Measurements from ENCODE around the gene CNIH3.

Gene CNIH3

GRCh38 chr1:224749916-224750315 lies 133.8 kb downstream of the CNIH3 start:
- no peak for DNase-seq

GRCh38 chr1:224751624-224752311 lies 135.7 kb downstream of the CNIH3 start:
- no peak for DNase-seq

- DNase-seq, result no peak
Measured at GRCh38 chr1:224753491-224753890, 137.4 kb downstream of the CNIH3 start.

GRCh38 chr1:224755586-224755985 lies 139.5 kb downstream of the CNIH3 start:
- no peak for DNase-seq

- no peak for DNase-seq
Measured at GRCh38 chr1:224757508-224757907, 141.4 kb downstream of the CNIH3 start.

- DNase-seq, result no peak
Measured at GRCh38 chr1:224759135-224759534, 143.0 kb downstream of the CNIH3 start.

GRCh38 chr1:224759681-224760091 lies 143.6 kb downstream of the CNIH3 start:
- no peak for DNase-seq

GRCh38 chr1:224760163-224760562 lies 144.0 kb downstream of the CNIH3 start:
- DNase-seq, result no peak

- no peak for DNase-seq
Measured at GRCh38 chr1:224761245-224761644, 145.1 kb downstream of the CNIH3 start.

- no peak for DNase-seq
Measured at GRCh38 chr1:224762046-224762445, 145.9 kb downstream of the CNIH3 start.

GRCh38 chr1:224762701-224763100 lies 146.6 kb downstream of the CNIH3 start:
- DNase-seq, result no peak

GRCh38 chr1:224763126-224763775 lies 147.1 kb downstream of the CNIH3 start:
- DNase-seq, result no peak

- DNase-seq, result no peak
Measured at GRCh38 chr1:224766266-224766665, 150.1 kb downstream of the CNIH3 start.

- no peak for DNase-seq
Measured at GRCh38 chr1:224767031-224767430, 150.9 kb downstream of the CNIH3 start.

GRCh38 chr1:224767676-224768075 lies 151.6 kb downstream of the CNIH3 start:
- peak; percentile 29 for DNase-seq

GRCh38 chr1:224768971-224769370 lies 152.9 kb downstream of the CNIH3 start:
- no peak for DNase-seq

GRCh38 chr1:224769452-224770335 lies 153.6 kb downstream of the CNIH3 start:
- DNase-seq, result no peak

- DNase-seq, result no peak
Measured at GRCh38 chr1:224770336-224770693, 154.2 kb downstream of the CNIH3 start.

- DNase-seq, result no peak
Measured at GRCh38 chr1:224773646-224774045, 157.5 kb downstream of the CNIH3 start.

- no peak for DNase-seq
Measured at GRCh38 chr1:224774378-224774777, 158.3 kb downstream of the CNIH3 start.

- DNase-seq, result no peak
Measured at GRCh38 chr1:224777180-224777579, 161.1 kb downstream of the CNIH3 start.

- DNase-seq, result no peak
Measured at GRCh38 chr1:224779536-224779935, 163.4 kb downstream of the CNIH3 start.

- DNase-seq, result no peak
Measured at GRCh38 chr1:224780736-224781135, 164.6 kb downstream of the CNIH3 start.

- DNase-seq, result no peak
Measured at GRCh38 chr1:224781800-224782199, 165.7 kb downstream of the CNIH3 start.
